ENCODE data around the gene ZNF552.
"Not testable (repeated sequence)": the region's sequence is repeated elsewhere in the genome, so short reads cannot be mapped to it uniquely, and the experiment has no call there.

Gene ZNF552

DNA sequence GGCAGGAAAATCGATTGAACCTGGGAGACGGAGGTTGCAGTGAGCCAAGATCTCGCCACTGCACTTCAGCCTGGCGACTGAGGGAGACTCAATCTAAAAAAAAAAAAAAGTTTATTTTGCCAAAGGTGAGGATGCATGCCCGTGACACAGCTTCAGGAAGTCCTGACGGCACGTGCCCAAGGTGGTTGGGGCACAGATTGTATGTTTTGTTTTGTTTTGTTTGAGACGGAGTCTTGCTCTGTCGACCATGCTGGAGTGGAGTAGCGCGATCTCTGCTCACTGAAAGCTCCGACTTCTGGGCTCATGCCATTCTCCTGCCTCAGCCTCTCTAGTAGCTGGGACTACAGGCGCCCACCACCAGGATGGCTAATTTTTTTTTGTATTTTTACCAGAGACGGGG lies 3.3 kb upstream of the ZNF552 start:
- no peak for DNase-seq

DNA sequence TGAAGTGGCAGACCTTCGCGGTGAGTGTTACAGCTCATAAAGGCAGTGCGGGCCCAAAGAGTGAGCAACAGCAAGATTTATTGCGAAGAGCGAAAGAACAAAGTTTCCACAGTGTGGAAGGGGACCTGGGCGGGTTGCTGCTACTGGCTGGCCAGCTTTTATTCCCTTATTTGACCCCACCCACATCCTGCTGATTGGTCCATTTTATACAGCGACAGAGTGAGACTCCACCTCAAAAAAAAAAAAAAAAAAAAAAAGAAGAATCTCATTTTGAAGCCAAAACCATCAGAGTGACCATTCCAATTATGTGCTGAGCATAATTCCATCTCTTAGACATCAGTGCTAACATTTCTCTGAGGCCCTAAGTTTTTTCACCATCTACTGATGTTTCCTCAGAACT lies 1.9 kb upstream of the ZNF552 start:
- no peak for DNase-seq

DNA sequence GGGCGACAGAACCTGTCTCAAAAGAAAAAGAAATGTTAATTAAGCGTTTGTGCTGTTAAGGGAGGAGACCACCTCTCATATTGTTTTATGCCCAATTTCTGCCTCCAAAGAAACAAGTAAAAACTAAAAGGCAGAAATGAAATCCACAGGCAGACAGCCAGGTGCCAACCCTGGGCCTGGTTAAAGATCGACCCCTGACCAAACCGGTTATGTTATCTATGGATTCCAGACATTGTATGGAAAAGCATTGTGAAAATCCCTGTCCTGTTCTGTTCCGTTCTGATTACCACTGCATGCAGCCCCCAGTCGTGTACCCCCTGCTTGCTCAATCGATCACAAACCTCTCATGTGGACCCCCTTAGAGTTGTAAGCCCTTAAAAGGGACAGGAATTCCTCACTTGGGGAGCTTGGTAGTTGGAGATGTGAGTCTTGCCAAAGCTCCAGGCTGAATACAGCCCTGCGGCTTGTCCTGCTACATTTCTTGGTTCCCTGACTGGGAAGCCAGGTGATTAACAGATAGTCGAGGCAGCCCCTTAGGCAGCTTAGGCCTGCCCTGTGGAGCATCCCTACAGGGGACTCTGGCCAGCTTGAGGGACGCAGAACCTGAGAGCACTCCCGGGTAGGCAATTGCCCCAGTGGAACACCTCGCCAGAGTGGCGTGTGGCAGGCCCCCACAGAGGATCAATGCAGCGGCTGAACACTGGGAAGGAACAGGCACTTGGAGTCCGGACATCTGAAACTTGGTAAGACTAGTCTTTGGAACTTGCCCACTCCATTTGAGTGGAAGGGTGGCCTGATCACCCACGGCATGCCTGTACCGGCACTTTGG lies 748 bp upstream of the ZNF552 start:
- DNase-seq: no peak

DNA sequence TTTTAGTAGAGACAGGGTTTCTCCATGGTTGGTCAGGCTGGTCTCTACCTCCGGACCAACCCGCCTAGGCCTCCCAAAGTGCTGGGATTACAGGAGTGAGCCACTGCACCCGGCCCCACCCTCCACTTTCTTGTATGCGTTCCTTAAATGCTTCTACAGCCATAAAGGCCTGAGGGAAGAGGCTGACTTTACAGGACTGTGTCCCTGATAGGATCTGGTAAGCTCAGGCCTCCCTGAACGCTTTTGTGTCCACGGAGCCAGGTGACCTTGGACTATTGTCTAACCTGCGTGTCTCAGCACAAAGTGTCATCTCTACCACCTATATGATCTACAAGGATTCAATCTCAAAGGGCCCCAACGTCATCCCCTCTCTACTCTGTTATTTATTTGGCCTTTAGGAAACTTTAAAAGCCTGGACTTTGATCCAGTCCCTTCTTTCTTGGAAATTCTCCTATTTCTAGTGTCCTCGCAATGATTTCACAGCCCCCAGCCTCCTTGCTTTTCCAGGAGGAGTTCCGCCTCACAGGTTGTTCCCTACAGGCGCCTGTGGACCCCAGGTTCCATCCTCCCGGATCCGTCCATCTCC lies 701 bp downstream of the ZNF552 start:
- DNase-seq: no peak

DNA sequence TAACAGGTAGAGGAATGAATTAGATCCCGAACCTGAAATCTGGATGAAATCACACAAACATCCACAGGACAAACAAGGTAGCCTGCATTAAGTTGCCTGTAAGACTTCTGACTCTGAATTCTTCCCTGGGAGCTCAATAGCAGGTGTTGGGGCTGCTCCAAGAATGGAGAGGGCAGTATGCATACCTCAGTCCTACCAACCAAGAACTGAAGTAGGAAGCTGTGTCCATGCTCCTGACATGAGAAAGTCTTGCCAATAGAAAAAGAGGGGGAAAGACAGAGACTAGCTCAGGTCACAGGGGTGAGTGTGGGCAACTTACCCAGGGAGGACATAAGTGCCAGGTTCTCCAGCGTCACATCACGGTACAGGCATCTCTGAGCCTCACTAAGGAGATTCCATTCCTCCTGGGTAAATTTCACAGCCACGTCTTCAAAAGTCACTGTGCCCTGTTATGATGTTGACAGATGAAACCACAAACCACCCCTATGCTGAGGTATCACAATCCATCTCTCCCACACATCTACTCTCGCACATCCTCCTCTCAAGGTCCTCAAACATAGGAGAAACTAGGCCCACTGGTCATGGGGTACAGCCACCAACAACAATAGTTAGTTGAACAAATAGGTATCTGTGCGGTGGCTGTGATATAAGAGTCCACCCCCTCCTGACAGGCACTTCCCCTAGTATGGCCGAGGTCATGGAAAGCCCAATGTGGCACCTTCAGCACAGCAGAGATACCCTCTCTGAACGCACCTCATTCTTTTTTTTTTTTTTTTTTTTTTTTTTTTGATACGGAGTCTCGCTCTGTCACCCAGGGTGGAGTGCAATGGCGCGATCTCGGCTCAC lies 1.5 kb downstream of the ZNF552 start:
- DNase-seq: not testable (repeated sequence)

DNA sequence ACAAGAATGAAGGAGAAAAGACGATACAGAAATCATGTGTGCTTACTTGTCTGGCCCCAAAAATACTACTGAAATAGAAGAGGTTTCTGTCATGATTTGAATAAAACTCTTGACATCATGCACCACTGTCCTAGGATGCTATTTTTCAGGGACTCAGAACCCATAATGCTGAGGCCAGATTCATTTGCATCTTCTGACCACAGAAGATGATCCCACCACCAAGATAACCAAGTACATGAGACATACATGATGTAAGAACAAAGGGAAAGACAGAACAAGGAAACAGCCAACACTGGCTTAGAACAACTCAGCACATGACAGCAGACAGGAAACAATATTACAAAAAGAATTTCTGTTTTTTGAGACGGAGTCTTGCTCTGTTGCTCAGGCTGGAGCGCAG lies 2.5 kb downstream of the ZNF552 start:
- no peak for DNase-seq

DNA sequence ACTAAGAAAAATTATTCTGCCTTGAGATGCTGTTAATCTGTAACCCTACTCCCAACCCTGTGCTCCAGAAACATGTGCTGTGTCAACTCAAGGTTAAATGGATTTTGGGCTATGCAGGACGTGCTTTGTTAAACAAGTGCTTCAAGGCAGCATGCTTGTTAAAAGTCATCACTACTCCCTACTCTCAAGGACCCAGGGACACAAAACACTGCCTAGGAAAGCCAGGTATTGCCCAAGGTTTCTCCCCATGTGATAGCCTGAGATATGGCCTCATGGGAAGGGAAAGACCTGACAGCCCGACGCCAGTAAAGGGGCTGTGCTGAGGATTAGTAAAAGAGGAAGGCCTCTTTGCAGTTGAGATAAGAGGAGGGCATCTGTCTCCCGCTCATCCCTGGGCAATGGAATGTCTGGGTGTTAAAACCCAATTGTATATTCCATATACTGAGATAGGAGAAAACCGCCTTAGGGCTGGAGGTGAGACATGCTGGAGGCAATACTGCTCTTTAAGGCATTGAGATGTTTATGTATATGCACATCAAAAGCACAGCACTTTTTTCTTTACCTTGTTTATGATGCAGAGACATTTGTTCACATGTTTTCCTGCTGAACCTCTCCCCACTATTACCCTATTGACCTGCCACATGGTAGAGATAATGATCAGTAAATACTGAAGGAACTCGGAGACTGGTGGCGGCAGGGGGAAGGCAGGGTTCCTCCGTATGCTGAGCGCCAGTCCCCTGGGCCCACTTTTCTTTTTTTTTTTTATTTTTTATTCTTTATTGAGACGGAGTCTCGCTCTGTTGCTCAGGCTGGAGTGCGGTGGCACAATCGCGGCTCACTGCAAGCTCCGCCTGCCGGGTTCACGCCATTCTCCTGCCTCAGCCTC lies 4.1 kb downstream of the ZNF552 start:
- DNase-seq: peak; percentile 12 to 30

DNA sequence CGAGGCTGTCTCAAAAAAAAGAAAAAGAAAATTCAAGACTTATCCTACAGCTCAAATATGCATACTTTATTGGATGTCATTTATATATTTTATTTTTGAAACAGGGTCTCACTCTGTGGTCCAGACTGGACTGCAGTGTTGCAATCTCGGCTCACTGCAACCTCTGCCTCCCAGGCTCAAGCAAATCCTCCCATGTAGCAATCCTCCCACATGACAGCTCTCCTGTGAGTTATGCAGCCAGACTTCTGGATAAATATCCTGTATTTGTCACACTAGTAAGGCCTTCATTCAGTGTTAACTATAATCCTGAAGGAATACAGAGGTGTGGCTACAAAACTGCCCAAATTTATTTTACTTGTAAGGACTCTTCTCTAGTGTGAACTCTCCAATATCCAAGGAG lies 7.2 kb downstream of the ZNF552 start:
- DNase-seq: no peak

DNA sequence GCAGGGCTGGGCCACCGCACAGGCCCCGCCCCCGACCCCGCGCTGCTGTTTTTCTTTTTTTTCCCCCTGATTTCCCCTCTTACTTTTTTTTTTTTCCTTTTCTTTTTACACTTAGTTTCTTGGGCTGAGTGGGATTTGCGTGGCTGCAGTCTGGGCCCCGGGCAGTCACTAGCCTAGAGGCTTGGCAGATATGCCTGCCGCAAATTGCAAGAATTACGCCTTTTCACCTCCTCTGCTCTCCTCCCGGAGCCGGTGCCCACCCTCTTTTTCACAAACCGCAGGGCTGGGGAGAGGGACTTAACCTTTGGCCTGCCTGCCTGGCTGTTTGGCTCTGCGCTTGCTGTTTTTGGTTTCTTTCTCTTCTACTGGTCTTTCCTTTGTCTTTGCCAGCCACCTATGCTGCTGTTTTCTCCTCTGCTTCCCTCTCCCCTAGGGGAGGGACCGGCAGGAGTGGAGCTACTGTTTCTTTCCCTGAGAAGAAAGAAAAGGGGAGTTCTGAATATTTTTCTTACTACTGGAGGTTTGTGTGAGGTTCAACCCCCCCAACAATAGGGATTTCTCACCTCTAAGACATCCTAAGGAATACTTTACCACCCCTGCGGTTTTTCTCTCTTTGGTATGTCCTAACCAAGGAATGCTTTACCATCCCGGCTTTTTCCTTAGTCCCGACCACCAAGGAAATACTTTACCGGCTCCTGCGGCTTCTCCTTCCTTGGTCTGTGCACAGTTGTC lies 11.0 kb downstream of the ZNF552 start:
- no peak for DNase-seq

DNA sequence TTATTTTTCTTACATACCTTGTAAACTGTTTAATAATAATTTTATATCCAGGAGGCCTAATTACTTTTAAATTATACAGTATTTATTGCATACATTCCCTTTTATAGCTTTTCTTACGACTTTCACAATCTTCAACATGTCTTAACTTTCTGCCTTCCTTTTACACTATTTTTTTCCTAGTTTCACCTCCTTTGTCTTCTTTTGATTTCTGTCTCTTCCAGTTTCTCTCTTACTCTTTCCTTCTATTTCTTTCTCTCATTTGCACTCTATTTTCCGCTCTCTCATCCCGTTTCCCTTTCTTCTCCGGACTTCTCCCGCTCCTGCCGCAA lies 11.5 kb downstream of the ZNF552 start:
- DNase-seq: no peak

DNA sequence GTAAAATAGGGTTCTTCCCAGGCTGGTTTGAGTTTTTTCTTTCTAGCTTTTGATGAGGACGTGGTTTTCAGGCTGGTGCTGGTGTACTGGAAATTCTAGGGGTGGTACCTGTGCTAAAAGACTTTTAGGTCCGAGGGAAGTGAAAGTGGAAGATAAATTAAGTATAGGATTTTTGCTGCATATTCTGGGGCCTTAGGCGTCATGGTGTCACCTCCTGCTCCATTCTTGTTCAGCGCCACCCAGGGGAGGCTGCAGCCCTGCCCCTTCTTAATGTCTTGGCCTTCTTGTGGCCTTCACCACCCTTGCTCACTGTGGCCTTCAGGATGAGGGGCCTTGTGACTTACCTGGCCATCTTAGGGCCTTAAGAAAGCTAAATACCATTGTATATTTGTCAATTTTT lies 12.4 kb downstream of the ZNF552 start:
- DNase-seq: no peak

DNA sequence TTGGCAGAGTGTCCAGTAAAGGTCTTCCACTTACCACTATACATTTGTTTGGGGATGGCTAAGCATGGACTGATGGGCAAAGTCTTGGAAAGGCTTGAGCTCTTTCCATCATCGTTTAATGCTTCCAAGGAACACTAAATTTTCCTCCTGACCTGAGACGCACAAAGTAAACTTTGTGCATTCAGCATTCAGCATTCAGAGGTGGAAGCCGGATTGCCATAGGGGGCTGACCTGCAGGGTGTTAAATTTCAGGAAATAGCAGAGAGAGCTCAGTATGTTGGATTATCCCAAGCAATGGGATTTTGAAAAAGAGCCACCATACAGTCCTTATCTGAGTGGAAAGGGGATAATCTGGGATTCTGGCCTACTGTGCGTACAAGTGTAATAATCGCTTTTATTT lies 14.0 kb downstream of the ZNF552 start:
- no peak for DNase-seq

DNA sequence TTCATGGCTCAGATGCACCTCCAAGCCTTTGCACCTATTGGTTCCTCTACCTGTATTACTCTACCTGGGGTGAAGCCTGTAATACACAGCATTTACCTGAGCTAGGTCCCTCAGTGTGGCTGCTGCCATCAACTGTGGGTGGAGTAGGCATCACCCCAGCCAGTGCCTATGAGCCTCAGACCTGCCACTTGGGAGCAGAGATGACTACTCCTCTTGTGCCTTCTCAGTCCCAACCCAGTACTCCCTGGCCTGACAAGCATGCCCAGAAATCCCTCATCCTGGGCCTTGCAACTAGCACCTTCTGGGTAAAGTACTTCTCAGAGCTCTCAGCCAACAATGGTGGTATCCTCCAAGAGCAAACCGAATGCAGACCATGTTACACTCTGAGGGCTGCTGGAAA lies 18.1 kb downstream of the ZNF552 start:
- DNase-seq: not testable (repeated sequence)

DNA sequence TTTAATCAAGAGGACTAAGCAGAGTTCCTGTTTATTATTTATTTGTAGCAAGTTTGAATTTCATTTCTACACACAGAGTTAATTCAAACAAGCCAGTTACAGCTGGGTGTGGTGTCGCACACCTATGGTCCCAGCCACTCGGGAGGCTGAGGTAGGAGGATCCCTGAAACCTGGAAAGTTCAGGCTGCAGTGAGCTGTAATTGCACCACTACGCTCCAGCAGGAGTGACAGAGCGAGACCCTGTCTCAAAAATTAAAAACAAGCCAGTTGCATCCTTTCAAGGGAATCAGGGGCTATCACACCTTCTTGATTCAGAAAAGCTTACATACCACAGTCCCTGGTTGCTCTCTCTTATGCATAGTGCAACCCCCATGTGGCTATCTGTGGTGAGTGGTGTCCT lies 25.4 kb downstream of the ZNF552 start:
- DNase-seq: no peak

DNA sequence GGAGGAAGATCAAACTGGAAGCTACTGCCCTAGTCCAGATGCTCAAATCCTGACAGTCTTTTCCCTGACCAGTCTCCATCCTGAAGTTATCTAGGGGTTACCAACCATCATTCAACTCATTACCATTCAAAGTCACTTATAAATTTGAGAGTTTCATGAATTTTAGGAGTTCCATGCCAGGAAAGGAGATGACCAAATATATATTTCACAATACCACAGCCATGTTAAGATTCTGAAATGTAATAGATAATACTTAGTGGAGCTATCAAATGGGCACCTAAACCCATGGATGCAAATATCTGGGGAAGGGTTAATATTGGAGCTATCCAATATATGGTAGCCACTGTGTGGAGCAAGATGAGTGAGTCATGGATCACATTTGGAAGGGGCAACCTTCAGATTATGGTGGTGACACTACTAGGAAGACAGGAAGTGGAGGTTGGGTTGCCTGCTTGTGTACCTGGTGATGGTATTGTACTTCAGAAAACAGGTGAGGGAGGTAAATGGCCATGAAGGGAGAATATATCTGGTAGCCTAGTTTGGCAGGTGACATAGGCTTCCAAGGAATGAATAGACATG lies 26.5 kb downstream of the ZNF552 start:
- DNase-seq: no peak

DNA sequence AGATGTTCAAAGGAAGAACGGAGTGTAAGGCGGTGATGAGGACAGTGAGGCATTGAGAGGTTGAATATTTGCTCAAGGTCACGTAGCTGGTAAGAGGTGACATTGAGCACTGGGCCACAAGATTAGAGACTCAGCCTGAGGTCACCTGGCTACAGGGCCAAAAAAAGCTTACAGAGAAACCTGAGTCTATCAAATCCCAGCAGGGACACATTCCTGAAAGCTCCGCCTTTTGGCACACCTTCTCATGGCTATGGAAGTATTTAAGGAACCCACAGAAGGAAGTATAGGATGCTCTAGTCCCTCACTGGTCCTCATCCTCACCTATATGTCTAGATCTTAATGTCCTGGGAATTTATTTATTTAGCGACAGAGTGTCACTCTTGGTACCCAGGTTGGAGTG lies 27.8 kb downstream of the ZNF552 start:
- DNase-seq: no peak

DNA sequence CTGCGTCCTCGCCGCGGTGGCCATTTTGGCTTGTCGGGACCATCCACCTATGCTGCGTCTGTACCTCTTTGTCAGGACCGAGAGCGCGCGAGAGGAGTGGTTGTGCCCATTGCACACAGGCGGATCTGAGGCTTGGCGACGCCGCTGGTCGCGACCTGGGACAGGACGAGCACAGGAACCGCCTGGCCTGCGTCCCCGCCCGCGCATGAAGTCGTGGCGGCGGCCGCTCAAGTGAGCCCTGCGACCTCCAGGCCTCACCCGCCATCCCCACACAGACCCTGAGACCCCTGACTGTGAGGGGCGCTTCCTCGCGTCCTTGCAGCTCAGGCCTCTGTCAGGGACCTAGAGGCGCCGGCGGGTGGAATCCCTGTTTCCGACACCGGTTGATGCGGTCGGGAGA lies 28.4 kb downstream of the ZNF552 start:
- DNase-seq: no peak

DNA sequence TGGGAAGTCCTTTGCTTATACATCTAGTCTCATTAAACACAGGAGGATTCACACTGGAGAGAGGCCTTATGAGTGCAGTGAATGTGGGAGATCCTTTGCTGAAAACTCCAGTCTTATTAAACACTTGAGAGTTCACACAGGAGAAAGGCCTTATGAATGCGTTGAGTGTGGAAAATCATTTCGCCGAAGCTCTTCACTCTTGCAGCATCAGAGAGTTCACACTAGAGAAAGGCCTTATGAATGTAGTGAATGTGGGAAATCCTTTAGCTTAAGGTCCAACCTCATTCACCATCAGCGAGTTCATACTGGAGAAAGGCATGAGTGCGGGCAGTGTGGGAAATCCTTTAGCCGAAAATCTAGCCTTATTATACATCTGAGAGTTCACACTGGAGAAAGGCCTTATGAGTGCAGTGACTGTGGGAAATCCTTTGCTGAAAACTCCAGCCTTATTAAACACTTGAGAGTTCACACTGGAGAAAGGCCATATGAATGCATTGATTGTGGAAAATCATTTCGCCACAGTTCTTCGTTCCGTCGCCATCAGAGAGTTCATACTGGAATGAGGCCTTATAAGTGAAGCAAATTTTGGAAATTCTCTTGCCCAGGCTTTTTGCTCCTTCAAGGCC lies 35.4 kb downstream of the ZNF552 start:
- no peak for DNase-seq

DNA sequence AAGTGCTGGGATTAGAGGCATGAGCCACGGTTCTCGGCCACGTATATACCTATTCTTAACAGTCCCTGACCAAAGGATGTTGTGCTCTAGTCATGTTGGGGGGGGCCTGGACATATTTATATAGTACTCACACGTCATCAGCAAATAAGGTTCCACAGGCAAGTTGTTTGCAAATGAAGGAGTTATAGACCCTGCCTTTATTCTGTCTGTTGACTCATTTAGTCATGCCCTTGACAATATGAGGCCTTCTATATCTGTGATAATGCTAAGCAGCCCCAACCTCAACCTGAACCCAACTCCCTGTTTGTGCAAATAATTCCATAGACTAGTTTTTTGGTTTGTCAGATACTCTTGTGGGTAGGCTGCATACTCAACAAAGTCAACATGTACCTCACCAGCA lies 36.4 kb downstream of the ZNF552 start:
- DNase-seq: no peak

DNA sequence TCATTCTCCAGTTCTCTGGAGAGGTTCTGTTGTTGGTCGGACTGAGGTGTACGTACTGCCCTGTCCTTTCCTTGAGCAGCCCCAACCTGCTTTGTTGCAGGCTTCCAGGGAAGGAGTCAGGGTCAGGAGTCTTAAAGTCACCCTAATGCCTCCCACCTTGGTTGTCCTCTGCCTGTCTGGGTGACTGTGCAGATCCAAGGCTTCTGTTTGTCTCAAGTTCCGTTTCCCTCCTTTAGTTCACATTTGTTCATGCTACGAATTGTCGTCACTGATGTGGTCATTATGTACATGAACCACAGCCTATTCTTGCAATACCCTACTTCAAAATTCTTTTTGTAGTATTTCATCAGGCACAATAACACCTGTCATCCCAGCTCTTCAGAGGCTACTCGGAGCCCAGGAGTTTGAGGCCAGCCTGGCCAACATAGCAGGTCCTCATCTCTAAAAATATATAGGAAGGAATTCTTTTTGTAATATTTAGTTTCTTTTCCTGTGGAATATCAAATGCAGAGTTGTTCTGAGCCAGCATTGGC lies 37.9 kb downstream of the ZNF552 start:
- DNase-seq: no peak

DNA sequence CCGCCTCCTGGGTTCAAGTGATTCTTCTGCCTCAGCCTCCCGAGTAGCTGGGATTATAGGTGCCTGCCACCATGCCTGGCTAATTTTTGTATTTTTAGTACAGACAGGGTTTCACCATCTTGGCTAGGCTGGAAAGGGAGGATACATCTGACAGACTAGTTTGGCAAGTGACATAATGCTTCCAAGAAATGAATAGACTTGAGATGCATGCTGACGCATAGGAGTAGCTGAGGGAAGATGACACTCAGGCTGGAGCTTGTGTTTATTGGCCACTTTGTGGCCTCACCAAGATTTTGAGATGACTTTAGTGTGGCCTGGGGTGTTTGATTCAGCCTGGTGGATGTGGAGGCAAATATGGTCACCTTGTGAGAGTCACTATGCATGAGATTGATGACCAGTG lies 41.2 kb downstream of the ZNF552 start:
- no peak for DNase-seq

Data from NCI-H524 (cell line).